ENCODE measurements around the gene DCLK3.

GRCh38 chr3:36741285-36741684, 23.1 kb downstream of the DCLK3 start:
- no peak for TF ChIP-seq CTCF (IDR thresholded peaks at IDR 0.05; ENCODE audit: low read length)
- TF ChIP-seq EZH2 (IDR thresholded peaks at IDR 0.05; ENCODE audit: borderline replicate concordance, low read length): no peak

All from OCI-LY1 (cell line).